NCI-H2081 (cell line): ENCODE measurements around the gene FBXL20.
"Not testable (repeated sequence)": the region's sequence is repeated elsewhere in the genome, so short reads cannot be mapped to it uniquely, and the experiment has no call there.

Source experiments
- DNase-seq, 2 experiments: peaks; one replicate each; lab custom pipeline; 2025; lab: John Stamatoyannopoulos, UW

FBXL20 gene

DNA sequence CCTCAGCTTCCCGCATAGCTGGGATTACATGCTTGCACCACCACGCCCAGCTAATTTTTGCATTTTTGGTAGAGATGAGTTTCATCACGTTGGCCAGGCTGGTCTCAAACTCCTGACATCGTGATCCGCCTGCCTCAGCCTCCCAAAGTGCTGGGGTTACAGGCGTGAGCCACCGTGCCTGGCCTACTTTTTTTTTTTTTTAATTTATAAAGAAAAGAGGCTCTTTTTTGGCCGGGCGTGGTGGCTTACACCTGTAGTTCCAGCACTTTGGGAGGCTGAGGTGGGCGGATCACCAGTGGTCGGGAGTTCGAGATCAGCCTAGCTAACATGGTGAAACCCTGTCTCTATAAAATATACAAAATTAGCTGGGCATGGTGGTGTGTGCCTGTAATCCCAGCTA lies 151.3 kb downstream of the FBXL20 start:
- DNase-seq, result not testable (repeated sequence)

DNA sequence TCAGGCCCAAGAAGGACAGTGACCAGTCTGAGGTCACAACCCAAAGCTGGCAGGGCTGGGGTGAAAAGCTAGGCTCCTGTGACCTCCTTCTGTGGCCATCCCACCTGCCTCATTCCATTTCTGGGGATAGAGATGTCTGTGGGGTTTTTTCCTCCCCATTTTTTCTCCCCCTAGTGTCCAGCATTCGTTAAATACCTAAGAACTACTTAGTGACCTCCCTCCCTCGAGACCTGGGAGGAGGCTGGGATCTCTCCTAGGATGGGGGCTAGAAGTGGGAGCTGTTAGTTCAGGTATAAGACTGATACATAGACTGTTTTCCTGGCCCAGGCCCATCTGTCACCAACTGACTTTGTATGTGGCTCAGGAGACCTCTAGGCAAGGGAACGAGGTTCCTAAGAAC lies 155.2 kb downstream of the FBXL20 start:
- no peak for DNase-seq

DNA sequence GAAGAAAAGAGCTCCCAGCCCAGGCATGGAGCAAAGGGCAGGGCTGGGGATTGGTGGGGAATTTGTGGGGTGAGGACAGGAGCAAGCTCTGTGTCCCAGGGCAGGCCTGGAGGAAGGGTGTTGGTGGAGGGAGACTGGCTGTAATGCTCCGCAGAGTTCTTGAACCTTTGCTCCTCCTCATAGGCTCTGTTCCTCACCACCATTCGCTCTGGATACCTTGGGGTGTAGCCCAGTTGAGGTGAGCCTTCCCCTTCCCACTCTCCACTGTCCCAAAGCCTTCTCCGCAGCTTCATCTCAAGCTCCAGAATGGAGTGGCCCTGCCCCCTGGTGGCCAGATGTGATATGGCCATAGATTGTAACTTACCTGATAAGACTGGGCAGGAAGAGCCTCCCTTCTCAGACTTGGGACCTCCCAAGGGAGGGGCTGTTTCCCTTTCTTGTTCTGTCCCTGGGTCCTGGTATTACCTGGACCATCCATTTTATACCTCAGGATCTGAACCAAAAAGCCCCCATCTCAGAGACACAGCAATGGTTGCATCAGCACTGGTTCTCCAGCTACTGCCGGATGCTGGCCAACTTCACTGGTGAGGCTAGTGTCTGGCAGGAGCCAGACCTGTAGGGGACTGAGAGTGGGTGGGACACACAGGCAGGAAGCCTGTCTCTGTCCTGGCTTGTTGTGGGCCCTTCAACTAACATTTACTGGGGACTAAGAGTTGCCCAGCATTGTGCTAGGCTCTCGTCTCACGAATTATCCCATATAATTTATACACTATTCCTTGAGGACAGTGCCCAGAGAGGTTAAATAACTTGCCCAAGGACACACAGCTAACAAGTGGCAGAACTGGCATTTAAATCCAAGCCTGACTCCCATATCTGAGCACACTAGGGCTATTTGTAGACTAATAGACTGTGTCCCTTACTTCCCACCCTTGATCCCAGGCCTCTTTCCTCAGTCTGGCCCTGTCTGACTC lies 156.5 kb downstream of the FBXL20 start:
- peak; percentile 83 to 89 for DNase-seq

DNA sequence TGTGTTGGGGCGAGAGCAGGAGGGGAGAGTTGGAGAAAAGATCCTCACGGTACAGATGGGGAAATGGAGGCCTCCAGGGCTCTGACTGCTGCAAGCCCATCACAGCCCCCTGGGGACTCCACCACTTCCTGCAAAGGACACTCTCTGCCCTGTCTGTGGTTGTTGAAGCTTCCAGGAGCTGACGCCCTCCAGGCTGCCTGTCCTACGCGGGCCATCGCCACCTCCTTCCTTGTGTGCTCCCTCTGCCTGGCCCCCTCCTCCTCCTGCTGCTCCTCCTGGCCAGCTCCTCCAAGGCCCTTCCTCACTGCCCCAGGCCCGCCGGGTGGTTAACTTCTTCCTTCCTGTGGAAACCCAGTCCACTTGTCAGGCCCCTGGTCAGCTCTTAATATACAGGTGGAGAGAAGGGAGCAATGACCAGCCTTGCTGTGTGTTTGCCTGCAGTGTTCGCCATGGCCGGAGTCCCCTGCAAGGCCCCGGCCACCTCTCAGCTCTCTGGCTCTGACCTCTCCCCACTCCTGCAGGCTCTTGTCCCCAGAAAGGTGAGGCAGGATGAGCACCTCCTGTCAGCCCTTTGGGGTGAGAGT lies 157.3 kb downstream of the FBXL20 start:
- DNase-seq, result no peak

DNA sequence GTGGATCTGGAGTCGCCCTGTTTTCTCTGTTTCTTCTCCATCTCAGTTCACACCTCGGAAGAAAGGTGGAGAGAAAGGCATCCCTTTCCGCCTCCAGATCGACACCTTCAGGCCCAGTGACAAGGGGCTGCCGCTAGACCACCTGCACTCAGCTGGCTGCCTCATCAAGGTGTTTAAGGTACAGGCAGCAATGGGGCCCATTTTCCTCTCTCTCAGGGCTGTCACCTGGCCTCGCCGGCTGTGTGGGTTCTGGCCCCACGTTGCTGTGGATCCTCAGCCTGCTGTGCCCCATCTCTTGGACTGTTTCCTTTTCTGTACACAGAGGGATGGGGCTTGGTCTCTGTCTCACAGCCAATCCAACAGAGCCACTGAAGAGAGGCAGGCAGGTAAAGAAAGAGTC lies 158.3 kb downstream of the FBXL20 start:
- DNase-seq, result no peak

DNA sequence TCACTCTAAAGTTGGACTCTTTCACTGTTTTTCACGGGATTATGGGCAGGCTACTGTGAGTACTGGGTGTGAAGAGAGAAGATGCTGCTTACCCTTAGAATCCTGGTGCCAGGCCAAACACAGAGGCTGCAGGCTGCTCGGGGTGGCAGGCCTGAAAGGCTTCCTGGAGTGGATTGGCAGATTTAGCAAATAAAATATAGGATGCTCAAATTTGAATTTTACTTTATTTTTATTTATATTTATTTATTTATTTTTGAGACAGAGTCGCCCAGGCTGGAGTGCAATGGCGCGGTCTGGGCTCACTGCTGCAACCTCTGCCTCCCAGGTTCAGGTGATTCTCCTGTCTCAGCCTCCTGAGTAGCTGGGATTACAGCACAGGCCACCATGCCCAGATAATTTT lies 160.8 kb downstream of the FBXL20 start:
- no peak for DNase-seq

DNA sequence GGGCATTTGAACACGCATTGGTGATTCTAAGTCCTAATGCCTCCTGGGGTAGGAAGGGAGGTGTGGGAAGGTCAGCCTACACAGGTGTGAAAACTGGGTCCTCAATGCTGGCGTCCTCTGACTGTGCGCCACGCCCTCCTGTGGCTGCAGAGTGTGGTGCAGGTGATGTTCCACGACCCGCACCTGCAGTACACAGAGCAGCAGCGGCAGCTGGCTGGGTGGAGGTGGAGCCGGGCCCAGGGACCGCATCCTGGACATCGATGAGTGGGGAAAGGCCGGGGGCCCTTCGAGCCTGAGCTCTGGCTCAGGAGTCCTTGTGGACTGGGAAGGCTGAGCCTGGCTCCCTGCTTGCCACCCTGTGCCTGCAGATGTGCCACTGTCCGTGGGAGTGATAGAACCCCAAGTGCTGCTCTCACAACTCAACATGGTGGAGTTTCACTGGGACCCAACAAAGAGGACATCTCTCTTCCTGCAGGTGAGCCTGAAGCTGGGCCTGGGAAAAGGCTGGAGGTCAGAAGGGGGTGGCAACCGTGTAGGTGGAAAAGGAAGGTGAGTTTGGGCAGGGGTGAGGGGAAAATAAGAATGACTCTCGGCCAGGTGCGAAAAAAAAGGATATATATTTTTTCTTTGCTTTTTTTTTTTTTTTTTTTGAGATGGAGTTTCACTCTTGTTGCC lies 161.6 kb downstream of the FBXL20 start:
- DNase-seq, result peak; percentile 65 to 85

DNA sequence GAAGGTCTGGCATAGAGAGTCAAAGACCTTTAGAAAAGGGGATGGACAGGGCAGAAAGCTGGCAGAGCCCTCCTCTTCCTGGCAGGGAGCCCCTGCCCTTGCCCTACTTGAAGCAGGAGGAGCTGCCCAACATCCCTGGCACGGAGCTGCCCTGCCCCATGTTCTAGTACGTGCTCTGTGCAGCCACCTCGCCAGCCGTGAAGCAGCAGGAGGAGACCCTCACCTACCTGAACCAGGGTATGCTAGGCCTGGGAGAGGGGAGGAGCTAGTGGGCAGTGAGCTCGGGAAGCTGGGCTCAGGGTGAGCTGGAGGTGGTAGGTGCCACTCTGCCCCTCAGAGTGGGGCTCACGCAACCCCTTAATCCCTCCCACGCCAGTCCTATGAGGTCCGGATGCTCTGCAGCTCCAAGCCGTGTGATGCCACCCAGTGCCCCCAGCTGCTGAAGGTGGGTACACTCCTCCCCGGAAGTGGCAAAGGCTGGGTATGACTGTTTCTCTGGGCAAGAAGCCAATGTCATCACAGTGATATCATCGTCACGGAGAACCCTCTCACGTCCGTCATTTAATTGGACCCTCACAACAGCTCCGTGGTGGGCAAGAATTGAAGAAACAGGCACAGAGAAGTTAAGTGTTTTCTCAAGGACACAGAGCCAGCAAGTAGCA lies 163.0 kb downstream of the FBXL20 start:
- peak; percentile 88 to 94 for DNase-seq

DNA sequence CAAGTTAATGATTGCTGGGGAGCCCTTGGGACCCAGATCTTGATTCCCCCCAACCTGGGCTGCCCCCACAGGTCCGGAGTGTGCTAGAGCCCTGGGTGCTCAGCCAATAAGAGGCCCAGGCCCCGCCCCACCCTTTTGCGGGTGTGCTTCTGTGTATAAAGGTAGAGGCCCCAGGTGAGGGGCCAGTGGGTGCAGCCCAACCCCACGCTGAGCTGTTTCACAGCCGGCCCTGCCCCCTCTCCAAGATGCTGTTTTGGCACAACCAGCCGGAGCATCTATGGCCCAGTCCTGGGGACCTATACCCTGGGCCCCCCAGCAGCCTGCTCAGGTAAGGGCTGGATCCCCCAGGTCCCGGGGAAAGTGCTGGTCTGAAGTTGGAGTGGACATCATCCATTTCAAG lies 163.8 kb downstream of the FBXL20 start:
- DNase-seq, result no peak

DNA sequence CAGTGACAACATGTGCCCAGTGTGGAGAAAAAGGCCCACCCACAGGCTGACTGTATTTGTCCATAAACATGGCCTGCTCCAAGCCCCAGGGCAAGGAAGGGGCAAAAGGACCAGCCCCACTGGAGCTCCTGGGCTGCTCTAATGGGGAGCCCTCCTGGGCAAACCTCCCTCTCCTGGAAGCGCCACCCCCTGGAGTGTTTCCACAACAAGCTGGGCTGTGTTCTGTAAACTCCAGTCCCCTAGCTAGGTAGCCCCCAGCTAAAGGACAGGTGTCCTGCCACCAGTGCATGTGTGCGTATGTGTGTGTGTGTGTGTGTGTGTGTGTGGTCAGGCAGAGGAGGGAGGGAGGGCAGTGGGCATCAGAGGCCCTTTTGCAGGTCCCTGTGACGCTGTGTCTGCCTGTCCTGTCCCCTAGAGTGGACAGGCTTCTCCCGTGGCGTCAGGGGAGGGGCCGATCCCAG lies 164.4 kb downstream of the FBXL20 start:
- DNase-seq, result peak; percentile 83 to 92

DNA sequence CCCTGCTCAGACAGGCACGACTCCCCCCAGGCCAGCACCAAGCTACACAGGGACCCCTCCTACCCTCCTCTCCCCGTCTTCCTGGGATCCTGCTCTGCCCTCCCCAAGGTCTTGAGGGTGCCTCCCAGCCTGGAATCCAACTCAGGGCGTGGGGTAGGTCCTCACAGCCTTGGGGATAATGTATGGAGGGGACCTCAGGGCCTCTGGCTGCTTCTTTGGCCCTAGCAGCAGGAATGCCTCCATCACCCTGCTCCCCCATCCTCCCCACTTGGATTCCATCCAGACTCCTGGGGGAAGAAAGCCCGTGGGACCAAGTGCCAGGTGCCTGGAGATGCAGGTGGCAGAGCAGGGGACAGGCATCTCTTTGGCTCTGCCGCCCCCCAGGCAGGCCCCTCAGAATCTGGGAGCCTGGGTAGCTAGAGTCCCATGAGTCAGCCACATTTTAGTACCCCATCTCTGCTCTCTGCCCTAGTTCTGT lies 164.9 kb downstream of the FBXL20 start:
- peak; percentile 58 to 83 for DNase-seq

DNA sequence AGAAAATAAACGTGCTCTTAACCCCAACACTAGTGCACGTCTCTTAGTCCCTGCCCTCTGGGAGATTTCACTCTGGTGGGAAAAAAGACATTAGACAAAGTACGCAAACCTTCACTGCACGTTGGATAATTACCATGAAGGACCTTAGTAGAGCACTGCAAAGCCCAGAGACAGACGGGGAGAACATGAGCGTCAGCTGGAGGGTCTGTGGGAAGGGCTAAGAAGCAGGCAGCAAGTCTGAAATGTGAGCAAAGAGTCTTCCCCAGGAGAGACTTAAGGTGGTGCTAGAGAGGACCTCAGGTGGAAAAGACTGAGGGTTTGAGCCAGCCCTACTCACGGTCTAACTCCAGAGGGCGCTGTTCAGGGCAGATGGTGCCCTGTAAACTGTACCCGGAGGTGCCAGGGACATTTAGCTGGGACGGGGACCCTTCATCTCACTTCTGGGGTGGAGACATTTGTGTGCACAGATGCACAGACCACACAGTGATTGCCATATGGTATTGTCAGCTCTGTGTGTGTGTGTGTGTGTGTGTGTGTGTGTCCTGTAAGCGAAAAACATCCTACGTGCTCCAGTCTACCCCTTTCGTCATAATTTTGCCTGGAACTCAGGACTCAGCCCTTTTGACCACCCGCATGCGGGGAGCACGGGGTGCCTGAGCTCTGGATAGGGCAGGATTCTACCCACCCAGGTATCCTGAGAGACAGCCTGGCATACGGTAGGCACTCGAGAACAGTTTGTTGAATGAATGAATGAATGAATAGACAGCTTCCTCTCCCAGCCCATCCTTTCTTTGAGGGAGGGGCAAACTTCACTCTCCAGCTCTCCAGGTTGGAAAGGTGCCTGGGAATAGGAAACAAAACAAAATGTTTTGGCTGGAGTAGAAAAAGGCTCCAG lies 165.6 kb downstream of the FBXL20 start:
- peak; percentile 59 to 68 for DNase-seq

DNA sequence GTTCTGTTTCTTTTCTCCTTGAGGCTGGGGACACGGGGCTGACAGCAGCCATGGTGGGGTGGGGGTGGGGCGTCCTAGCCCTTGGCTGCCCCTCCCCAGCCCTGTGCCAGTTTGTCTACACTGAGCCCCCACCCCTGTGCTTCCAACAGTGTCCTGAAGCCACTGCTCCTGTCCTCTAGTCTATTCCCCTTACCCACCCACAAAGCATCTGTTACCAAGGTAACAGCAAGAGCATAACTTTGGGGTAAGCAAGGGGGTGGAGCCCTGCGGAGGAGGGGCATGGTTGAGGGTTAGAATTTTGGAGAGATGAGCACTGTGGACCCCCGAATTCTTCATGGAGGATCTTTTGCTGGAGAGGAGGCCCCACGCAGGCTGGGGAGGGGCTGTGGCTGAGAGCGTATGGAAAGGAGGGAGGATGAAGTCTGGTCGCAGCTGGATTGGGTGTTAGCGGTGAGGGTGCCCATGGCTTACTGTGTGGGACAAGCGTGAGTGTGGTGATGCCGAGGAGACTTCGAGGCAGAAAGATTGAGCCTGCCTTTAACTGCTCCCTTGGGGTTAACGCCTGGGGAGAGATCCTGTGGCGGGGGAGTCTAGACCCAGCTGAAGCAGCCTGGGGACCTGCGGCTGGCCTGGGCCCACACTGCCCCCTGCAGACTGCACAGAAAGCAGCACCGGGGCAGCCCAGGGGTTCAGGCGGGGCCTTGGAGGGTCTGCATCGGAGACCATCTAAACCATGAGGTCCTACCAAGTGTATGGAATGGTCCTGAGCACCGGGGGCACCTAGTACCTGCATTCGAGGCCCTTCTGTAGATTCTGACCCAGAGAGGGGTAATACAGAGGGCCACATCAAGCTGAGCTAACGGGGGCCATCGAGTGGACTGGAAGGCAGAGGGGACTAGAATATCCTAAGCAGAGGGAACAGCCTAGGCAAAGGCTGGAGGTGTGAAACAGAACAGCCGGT lies 169.6 kb downstream of the FBXL20 start:
- peak in 1 of 2 experiments; percentile 23 for DNase-seq

DNA sequence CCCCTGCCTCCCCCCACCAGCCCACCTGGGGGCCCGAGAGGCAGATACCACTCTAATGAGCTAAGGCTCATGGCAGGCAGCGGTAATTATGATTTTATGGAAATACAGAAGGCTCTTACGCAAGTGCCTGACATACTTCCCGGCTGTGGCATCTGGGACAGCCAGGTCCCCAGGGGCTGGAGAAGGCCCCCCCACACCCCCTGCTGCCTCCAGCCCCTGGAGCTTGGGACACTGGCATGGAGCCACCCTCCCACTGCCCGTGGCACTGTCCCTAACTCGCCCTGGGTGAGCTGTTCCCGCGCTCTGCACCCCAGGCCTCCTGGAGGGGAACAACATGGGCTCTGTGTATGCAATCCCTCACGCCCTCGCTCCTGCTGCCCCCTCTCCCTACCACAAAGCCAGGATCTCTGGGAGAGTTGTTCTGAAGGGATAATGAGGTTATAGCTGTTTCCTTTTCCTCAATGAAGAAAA lies 170.3 kb downstream of the FBXL20 start:
- no peak for DNase-seq

DNA sequence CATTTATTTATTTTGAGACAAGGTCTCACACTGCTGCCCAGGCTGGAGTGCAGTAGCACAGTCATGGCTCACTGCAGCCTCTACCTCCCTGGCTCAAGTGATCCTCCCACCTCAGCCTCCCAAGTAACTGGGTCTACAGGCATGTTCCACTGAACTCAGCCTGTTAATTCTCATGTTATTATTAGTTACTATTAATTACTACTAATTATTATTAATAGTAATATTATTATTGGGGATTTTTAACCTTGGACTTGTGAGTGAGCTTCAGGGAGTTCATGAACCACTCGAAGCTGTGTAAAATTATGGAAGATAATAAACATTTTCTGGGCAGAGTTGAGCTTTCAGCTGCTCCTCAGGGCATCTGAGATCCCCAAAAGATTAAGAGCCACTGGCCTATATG lies 171.1 kb downstream of the FBXL20 start:
- no peak for DNase-seq

DNA sequence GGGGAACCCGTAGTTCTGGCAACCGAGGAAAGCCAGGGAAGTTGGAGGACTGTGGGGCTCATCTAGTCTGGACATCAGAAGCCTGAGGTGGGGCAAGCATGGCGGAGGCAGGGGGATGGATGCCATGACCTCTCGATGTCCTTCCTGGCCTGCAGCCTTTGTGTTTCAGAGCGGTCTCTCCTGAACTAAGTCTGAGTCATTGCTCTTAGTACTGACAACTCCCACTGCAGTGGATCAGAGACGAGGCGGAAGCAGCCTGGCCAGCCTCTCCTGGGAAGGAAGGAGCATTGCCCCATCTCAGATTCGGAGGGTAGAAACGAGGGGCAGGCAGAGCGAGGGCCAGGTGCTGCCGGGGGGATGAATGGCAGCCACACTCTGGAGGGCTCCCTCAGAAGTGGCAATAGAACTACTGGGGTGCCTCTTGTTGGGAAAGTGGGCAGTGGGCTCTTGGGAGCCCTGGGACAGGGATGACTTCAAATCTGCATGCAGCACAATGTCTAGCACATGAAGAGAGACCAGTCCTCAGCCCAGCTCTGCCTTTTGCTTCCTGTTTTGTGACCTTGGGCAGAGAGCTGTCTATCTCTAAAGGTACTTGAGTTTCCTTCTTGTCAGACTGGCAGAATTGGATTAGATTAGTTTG lies 172.0 kb downstream of the FBXL20 start:
- DNase-seq, result no peak

DNA sequence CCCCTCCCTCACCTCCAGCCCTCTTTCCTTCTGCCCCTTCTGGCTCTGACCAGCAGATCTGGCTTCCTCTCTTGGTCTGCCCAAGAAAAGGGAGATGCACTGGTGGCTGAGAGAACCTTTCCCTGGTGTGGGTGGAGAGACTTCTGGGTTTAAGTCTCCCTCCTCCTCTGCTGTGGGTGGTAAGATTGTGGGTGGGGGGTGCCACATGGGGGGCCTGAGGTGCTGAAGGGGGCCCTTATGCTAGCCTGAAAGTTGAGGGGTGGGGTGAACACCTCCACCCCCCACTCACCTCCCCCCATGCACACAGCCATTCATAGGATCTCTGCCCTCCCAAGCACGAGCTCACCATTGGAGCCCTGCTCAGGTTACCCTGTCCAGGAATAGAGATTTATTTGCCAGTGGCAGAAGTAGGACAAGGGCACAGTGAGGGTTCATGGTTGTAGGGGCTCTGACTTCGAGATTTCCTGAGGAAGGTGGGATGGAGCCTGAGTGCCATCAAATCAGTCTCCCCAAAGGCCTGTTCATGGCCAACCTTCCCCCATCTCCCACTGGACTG lies 174.0 kb downstream of the FBXL20 start:
- DNase-seq, result no peak

DNA sequence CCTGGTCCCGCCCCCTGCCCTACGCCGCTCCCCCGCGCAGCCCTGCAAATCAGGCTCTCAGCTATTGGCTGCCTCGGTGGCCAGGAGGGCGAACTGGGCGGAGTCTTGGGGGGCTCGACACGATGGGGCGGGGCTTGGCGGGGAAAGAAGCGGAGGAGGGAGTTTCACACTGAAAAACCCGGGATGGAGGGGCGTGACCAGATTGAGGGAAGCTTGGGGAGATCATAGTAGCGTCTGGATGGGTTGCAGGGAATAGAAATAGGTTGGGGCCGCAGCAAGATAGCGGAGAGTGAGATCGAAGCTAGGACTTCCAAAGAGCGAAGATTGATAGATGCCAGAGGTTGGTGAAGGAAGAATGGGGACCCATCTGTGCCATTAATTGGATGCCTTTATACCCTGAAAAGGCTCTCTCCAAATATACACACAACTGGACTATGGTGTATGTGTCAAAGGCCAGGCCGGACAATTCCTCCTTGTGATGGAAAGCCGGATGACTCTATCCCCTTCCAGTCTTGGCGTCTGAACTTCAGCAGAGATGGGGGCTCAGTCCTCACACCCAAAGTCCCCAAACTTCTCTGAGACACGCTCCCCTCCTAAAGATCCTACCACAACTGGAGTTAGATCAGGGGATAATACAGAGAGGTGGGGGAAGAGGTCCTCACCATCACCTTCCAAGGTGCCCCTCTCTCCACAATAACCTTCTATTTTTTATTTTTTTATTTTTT lies 175.3 kb downstream of the FBXL20 start:
- peak; percentile 70 to 76 for DNase-seq
